Endothelial cell of umbilical vein (primary cell): ENCODE data around the gene TANGO6. TPM values are rescaled to one million over a fixed set of nuclear protein-coding genes. Genes with fewer than 3 reads are reported as not detected.

ENCODE experiments used
- BruUV-seq: library from RNA; stranded (reverse); fragments of 400-500 nt; replicated peaks from 2 replicates; lab custom pipeline; 2021; lab: Mats Ljungman, UMichigan
- CTCF ChIA-PET: fragments of 300-600, 350-600 bp; sonication (Branson Sonifier 250); formaldehyde crosslinking; loops from one replicate; lab custom pipeline; 2021; ENCODE audit warnings: antibody characterized with exemption, inconsistent platforms; lab: Charles Lee
- POLR2A ChIA-PET: fragments of 300-600, 350-600 bp; sonication (Branson Sonifier 250); formaldehyde crosslinking; loops from one replicate; lab custom pipeline; 2021; ENCODE audit warnings: antibody characterized with exemption, inconsistent platforms; lab: Charles Lee
- DNase-seq: peaks from one replicate; pipeline ENCODE4 v3.0.0-alpha.2; 2011; ENCODE audit warnings: low read depth, low spot score
- FAIRE-seq: peaks from 2 replicates; lab custom pipeline; 2011; peaks lifted over from hg19 to GRCh38; lab: Jason Lieb, UNC
- H2AFZ ChIP-seq: 2 replicates; pipeline ENCODE4 v1.6.0; 2012; ENCODE audit warnings: low read depth, low read length, control low read depth, inconsistent platforms
- H3K27ac ChIP-seq: 2 replicates; pipeline ENCODE4 v1.5.1; 2011; ENCODE audit warnings: low read depth, mild to moderate bottlenecking, control low read depth, low read length, moderate library complexity; ENCODE audit not compliant: insufficient read depth
- H3K27me3 ChIP-seq, 2 experiments: 2 replicates each; pipeline versions ENCODE4 v1.6.0 to v1.6.1; 2011; ENCODE audit warnings: low read length in 2 of 2, mixed read lengths in 1 of 2; ENCODE audit not compliant: control insufficient read depth in 2 of 2, insufficient read depth in 2 of 2
- H3K36me3 ChIP-seq, 2 experiments: 2 replicates in 1 of 2; 3 replicates in 1 of 2; pipeline ENCODE4 v1.5.1; 2011; ENCODE audit warnings: low read length in 2 of 2, mild to moderate bottlenecking in 1 of 2, moderate library complexity in 1 of 2; ENCODE audit not compliant: control insufficient read depth in 2 of 2, insufficient read depth in 2 of 2; ENCODE audit errors: extremely low read depth in 1 of 2
- H3K4me1 ChIP-seq: 3 replicates; pipeline ENCODE4 v1.5.1; 2011; ENCODE audit warnings: mild to moderate bottlenecking, low read length; ENCODE audit not compliant: control insufficient read depth, insufficient read depth; ENCODE audit errors: extremely low read depth
- H3K4me2 ChIP-seq: 2 replicates; pipeline ENCODE4 v1.6.1; 2011; ENCODE audit warnings: low read length, control low read depth, mixed read lengths; ENCODE audit not compliant: insufficient read depth
- H3K4me3 ChIP-seq, 3 experiments: fragments of 200-600 bp in 1 of 3; sonication (generic), shearing (Covaris generic) in 1 of 3; replicated peaks in 1 of 3; 2 replicates each; pipeline ENCODE4 v1.5.1; 2011 to 2016; ENCODE audit warnings: control low read depth in 3 of 3, low read length in 3 of 3, mild to moderate bottlenecking in 2 of 3, inconsistent platforms in 1 of 3, low read depth in 1 of 3, moderate library complexity in 1 of 3; ENCODE audit not compliant: insufficient read depth in 1 of 3
- H3K79me2 ChIP-seq: 2 replicates; pipeline ENCODE4 v1.6.0; 2012; ENCODE audit warnings: low read length, inconsistent platforms; ENCODE audit not compliant: control insufficient read depth, insufficient read depth
- H3K9ac ChIP-seq: replicated peaks from 2 replicates; pipeline ENCODE3; 2011; ENCODE audit warnings: low read length, control low read depth; ENCODE audit not compliant: insufficient read depth; ENCODE audit errors: extremely low read depth
- H3K9me1 ChIP-seq: replicated peaks from 3 replicates; pipeline ENCODE4 v1.6.0; 2011; ENCODE audit warnings: mild to moderate bottlenecking, low read length; ENCODE audit not compliant: control insufficient read depth, insufficient read depth; ENCODE audit errors: extremely low read depth
- H3K9me3 ChIP-seq: replicated peaks from 2 replicates; pipeline ENCODE4 v1.5.1; 2012; ENCODE audit warnings: low read length, inconsistent platforms; ENCODE audit not compliant: control insufficient read depth, insufficient read depth
- H4K20me1 ChIP-seq: replicated peaks from 2 replicates; pipeline ENCODE3; 2011; ENCODE audit warnings: mild to moderate bottlenecking, low read length; ENCODE audit not compliant: control insufficient read depth, insufficient read depth; ENCODE audit errors: extremely low read depth
- CTCF ChIP-seq, 2 donors: IDR thresholded peaks; 1 replicate in 1 of 2; 2 replicates in 1 of 2; pipeline ENCODE4 v1.5.1; 2011; ENCODE audit warnings: low read length in 2 of 2, mild to moderate bottlenecking in 2 of 2, moderate library complexity in 2 of 2, control low read depth in 1 of 2, inconsistent platforms in 1 of 2, low read depth in 1 of 2; ENCODE audit not compliant: insufficient read depth in 1 of 2; ENCODE audit errors: extremely low read depth in 1 of 2
- EZH2 ChIP-seq: IDR thresholded peaks from 2 replicates; pipeline ENCODE4 v1.6.1; 2012; ENCODE audit warnings: borderline replicate concordance, low read depth, mild to moderate bottlenecking, moderate library complexity, low read length, inconsistent platforms; ENCODE audit not compliant: severe bottlenecking
- FOS ChIP-seq: IDR thresholded peaks from 2 replicates; pipeline ENCODE4 v1.6.1; 2011; ENCODE audit warnings: mild to moderate bottlenecking, low read length, moderate library complexity, borderline replicate concordance; ENCODE audit not compliant: insufficient read depth
- GATA2 ChIP-seq: IDR thresholded peaks from 2 replicates; pipeline ENCODE4 v1.7.0; 2011; ENCODE audit warnings: low read depth, mild to moderate bottlenecking, moderate library complexity, mixed read lengths, low read length; ENCODE audit not compliant: insufficient read length, insufficient read depth
- JUN ChIP-seq: IDR thresholded peaks from 2 replicates; pipeline ENCODE4 v1.6.1; 2011; ENCODE audit warnings: borderline replicate concordance, low read depth; ENCODE audit not compliant: insufficient read length, insufficient read depth
- MYC ChIP-seq: IDR thresholded peaks from one replicate; pipeline ENCODE4 v1.6.1; 2011; ENCODE audit warnings: mild to moderate bottlenecking, low read depth, low read length
- POLR2A ChIP-seq: IDR thresholded peaks from 2 replicates; pipeline ENCODE4 v1.6.1; 2012; ENCODE audit warnings: low read depth, mild to moderate bottlenecking, control low read depth, low read length
- POLR2AphosphoS5 ChIP-seq: IDR thresholded peaks from 2 replicates; pipeline ENCODE4 v1.6.1; 2012; ENCODE audit warnings: low read depth, mild to moderate bottlenecking, control low read depth, low read length, moderate library complexity; ENCODE audit not compliant: insufficient read depth
- dilution Hi-C: fragments of 300-500 bp; cut with MboI; formaldehyde crosslinking; loops from one replicate; pipeline ENCODE4 v1.15.0; 2019; ENCODE audit warnings: low sequenced_read_pairs; ENCODE audit not compliant: extremely low pct_ligation_motif_present
- intact Hi-C: fragments of 100-400 bp; cut with micrococcal nuclease; formaldehyde crosslinking; loops from one replicate; pipeline ENCODE4 v1.10.0; 2022
- polyA plus RNA-seq, 4 experiments: library from polyadenylated mRNA; depleted of rRNA in 3 of 4; stranded (reverse) in 3 of 4; unstranded in 1 of 4; fragments of >200 nt; gene quantifications; 2 replicates each; pipeline versions ENCODE4 v1.2.1 to v1.2.3, GENCODE V29; 2011 to 2012; ENCODE audit warnings: missing spikeins in 1 of 4
- total RNA-seq: library from RNA; stranded (reverse); gene quantifications from 2 replicates; pipeline ENCODE4 v1.2.3, GENCODE V29; 2021
- TF ChIP-seq, protein P1 (sequence below): IDR thresholded peaks from 2 replicates; pipeline ENCODE4 v1.6.1; 2011; ENCODE audit not compliant: insufficient read depth, insufficient read length

TANGO6 gene
- total and polyA plus RNA-seq, 2 donors (not counting 3 experiments of a cell fraction or from before 2014, with no cell fraction given), result 6.7 to 21.2 TPM

DNA sequence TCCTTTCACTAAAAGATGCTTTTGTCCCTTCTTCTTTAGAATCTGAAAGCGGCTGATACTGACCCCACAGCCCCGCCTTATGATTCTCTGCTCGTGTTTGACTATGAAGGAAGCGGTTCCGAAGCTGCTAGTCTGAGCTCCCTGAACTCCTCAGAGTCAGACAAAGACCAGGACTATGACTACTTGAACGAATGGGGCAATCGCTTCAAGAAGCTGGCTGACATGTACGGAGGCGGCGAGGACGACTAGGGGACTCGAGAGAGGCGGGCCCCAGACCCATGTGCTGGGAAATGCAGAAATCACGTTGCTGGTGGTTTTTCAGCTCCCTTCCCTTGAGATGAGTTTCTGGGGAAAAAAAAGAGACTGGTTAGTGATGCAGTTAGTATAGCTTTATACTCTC, 10.1 kb upstream of the TANGO6 start:
- H3K36me3 ChIP-seq, result no peaks in the 10 kb centered on the region
- no peaks in the 10 kb centered on the region for H3K79me2 ChIP-seq
- BruUV-seq, result no TSS peak
- H4K20me1 ChIP-seq, result peaks cover 2% of the 10 kb centered on the region
- CTCF ChIA-PET, result interaction anchor here (1.1 to 2.7 kb wide), 3 partner anchors 10 to 17 kb away, joined by 3 to 9 read pairs (median 4); partner anchors contain the start of gene TANGO6
- H3K4me3 ChIP-seq, result no peak overlapping the region
- no peaks in the 10 kb centered on the region for H3K9me3 ChIP-seq
- no peaks in the 10 kb centered on the region for H3K9me1 ChIP-seq
- H3K4me1 ChIP-seq, result no peaks in the 10 kb centered on the region
- intact Hi-C loops (no loop called here), dilution Hi-C loops (no loop called here)
- H3K27ac ChIP-seq, result no peak overlapping the region
- no peak for DNase-seq
- no peak overlapping the region for H3K9ac ChIP-seq
- TF ChIP-seq FOS (no peak), EZH2 (no peak), POLR2AphosphoS5 (no peak), JUN (no peak), MYC (no peak), CTCF (IDR thresholded peaks at IDR 0.05; ENCODE audit: extremely low read depth in 1 of 2, insufficient read depth in 1 of 2, low read depth in 1 of 2, low read length in 2 of 2) (no peak), GATA2 (no peak), POLR2A (no peak)
- TF ChIP-seq, protein P1, sequence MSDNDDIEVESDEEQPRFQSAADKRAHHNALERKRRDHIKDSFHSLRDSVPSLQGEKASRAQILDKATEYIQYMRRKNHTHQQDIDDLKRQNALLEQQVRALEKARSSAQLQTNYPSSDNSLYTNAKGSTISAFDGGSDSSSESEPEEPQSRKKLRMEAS, result no peak
- H3K27me3 ChIP-seq, result peaks cover 2% of the 10 kb centered on the region in 2 experiments
- POLR2A ChIA-PET, result interaction anchor here (0.6 kb wide), 1 partner anchor 14 kb away, joined by 3 read pairs; no protein-coding TSS in a partner anchor
- FAIRE-seq, result no peak
- no peak overlapping the region for H3K4me2 ChIP-seq
- H2AFZ ChIP-seq, result no peak overlapping the region
